Measurements from ENCODE around the gene INO80D.
"Not testable (repeated sequence)": the region's sequence is repeated elsewhere in the genome, so short reads cannot be mapped to it uniquely, and the experiment has no call there.

The INO80D gene

GRCh38 chr2:206020171-206020570, 65.8 kb downstream of the INO80D start:
- H3K27ac ChIP-seq = no peak overlapping the region
- TF ChIP-seq CTCF (conservative IDR thresholded peaks at IDR 0.05; ENCODE audit: low read depth) = no peak
- ChIA-PET CTCF (no interaction called here), POLR2A (ENCODE audit: low non-redundant PET) (no interaction called here)
- no peak for DNase-seq (ENCODE audit: low spot score)

- POLR2A ChIA-PET (ENCODE audit: low non-redundant PET); H3K27ac ChIP-seq; CTCF ChIA-PET; DNase-seq (ENCODE audit: low spot score): not testable (repeated sequence)
Measured at GRCh38 chr2:206015746-206016145, 70.2 kb downstream of the INO80D start.

GRCh38 chr2:206011795-206012194, 74.2 kb downstream of the INO80D start:
- ChIA-PET POLR2A (ENCODE audit: low non-redundant PET) (no interaction called here), CTCF (interaction anchor here (0.7 kb wide), 1 partner anchor 48 kb away, joined by 3 read pairs; no protein-coding TSS in a partner anchor)
- no peak for DNase-seq (ENCODE audit: low spot score)
- no peak overlapping the region for H3K27ac ChIP-seq
- TF ChIP-seq CTCF (conservative IDR thresholded peaks at IDR 0.05; ENCODE audit: low read depth) = no peak

GRCh38 chr2:206011018-206011614, 74.9 kb downstream of the INO80D start:
- POLR2A ChIA-PET (ENCODE audit: low non-redundant PET) = no interaction called here
- no peak overlapping the region for H3K27ac ChIP-seq
- CTCF ChIA-PET = no interaction called here
- TF ChIP-seq CTCF (conservative IDR thresholded peaks at IDR 0.05; ENCODE audit: low read depth) = no peak
- DNase-seq (ENCODE audit: low spot score) = no peak

- TF ChIP-seq CTCF (conservative IDR thresholded peaks at IDR 0.05; ENCODE audit: low read depth) = no peak
- H3K27ac ChIP-seq = no peak overlapping the region
- DNase-seq (ENCODE audit: low spot score) = no peak
- ChIA-PET POLR2A (ENCODE audit: low non-redundant PET) (no interaction called here), CTCF (interaction anchor here (0.6 kb wide), 2 partner anchors 14 to 18 kb away, joined by 3 to 5 read pairs; no protein-coding TSS in a partner anchor)
Measured at GRCh38 chr2:206004004-206004693, 81.8 kb downstream of the INO80D start.

- ChIA-PET POLR2A (ENCODE audit: low non-redundant PET) (no interaction called here), CTCF (no interaction called here)
- DNase-seq (ENCODE audit: low spot score) = no peak
- no peak overlapping the region for H3K27ac ChIP-seq
- TF ChIP-seq CTCF (conservative IDR thresholded peaks at IDR 0.05; ENCODE audit: low read depth) = no peak
Measured at GRCh38 chr2:206002440-206002839, 83.5 kb downstream of the INO80D start.

- POLR2A ChIA-PET (ENCODE audit: low non-redundant PET) = no interaction called here
- TF ChIP-seq CTCF (conservative IDR thresholded peaks at IDR 0.05; ENCODE audit: low read depth) = no peak
- DNase-seq (ENCODE audit: low spot score) = no peak
- no peak overlapping the region for H3K27ac ChIP-seq
- CTCF ChIA-PET = no interaction called here
Measured at GRCh38 chr2:206001912-206002311, 84.1 kb downstream of the INO80D start.

Measured in RWPE1 (cell line).